GM20000 (cell line): ENCODE data around the gene OLIG3.

ENCODE experiments used
- DNase-seq: peaks from one replicate; pipeline ENCODE4 v3.0.0; 2012; ENCODE audit warnings: low spot score
- TF ChIP-seq, protein P1 (sequence below): IDR thresholded peaks from 2 replicates; pipeline ENCODE4 v1.5.1; 2012; ENCODE audit warnings: mild to moderate bottlenecking, control low read depth; ENCODE audit errors: extremely low read depth, missing control alignments

OLIG3 gene

DNA sequence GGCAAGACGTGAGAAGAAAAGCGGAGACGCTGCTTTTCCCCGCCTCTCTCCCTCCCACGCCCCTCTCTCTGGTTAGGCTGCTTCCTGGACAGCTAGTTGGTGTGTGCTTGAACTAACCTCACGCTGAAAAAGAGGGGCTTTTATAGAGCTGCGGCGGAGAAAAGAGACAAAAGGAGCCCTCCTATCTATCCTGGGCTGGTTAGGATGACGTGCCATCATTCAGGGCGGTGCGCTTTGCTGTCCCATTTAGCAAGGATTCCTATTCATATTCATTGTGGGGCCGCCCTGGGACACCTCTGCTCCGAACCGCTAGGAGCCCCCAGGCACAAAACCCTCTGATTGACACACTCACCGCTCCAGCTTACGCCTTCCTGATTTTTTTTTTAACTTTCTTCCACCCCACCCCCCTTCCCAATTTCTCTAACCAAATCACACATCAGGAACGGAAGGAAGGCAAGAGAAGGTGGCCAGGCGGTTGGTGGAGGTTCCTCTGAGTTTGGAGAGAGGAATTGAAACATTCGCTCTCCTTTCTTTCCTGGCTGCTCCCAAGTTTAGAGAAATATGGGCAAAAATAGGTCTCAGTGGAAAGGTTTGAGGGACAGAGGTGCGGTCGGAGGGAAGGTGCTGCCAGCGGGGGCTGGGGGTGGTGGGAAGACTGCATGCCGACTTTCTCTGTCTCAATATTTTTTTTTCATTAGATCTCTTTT is at the start of gene OLIG3:
Gene OLIG3 (minus strand): TSS at position 114 of the 707 bp plus-strand sequence. CDS start 224 bp downstream, outside the sequence.
- TF ChIP-seq, protein P1, sequence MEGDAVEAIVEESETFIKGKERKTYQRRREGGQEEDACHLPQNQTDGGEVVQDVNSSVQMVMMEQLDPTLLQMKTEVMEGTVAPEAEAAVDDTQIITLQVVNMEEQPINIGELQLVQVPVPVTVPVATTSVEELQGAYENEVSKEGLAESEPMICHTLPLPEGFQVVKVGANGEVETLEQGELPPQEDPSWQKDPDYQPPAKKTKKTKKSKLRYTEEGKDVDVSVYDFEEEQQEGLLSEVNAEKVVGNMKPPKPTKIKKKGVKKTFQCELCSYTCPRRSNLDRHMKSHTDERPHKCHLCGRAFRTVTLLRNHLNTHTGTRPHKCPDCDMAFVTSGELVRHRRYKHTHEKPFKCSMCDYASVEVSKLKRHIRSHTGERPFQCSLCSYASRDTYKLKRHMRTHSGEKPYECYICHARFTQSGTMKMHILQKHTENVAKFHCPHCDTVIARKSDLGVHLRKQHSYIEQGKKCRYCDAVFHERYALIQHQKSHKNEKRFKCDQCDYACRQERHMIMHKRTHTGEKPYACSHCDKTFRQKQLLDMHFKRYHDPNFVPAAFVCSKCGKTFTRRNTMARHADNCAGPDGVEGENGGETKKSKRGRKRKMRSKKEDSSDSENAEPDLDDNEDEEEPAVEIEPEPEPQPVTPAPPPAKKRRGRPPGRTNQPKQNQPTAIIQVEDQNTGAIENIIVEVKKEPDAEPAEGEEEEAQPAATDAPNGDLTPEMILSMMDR, result no peak
- DNase-seq, result peak; percentile 59

DNA sequence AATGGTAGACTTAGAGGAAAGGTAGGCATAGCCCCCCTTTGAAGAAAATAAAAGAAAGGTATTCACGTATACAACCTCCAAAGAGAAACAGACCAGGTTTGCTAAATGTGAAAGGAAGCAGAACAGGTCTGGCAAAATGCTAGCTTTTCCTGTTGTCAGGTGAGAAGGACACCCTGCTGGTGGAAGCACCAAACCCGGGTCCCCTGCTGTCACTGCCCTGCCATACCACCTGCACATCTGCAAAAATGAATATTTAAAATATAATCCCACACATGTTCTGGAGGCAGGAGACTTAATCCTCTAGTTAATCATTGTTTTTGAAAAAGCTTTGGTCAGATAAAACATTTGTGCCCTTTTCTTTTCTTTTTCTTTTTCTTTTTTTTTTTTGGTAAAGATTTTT is 48.9 kb upstream of the OLIG3 start:
- TF ChIP-seq, protein P1, result no peak
- DNase-seq, result no peak

DNA sequence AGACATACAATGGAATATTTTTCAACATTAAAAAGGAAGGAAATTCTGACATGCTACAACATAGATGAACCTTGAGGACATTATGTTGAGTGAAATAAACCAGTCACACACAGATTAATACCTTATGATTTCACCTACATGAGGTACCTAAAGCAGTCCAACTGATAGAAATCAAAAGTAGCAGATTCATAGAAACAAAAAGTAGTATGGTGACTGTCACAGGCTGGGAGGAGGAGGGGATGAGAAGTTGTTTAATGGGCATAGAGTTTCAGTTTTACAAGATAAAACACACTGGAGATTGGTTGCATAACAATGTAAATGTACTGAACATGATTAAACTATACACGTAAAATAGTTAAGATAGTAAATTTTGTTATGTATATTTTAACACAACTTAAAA is 48.5 kb upstream of the OLIG3 start:
- TF ChIP-seq, protein P1, result no peak
- DNase-seq, result no peak

DNA sequence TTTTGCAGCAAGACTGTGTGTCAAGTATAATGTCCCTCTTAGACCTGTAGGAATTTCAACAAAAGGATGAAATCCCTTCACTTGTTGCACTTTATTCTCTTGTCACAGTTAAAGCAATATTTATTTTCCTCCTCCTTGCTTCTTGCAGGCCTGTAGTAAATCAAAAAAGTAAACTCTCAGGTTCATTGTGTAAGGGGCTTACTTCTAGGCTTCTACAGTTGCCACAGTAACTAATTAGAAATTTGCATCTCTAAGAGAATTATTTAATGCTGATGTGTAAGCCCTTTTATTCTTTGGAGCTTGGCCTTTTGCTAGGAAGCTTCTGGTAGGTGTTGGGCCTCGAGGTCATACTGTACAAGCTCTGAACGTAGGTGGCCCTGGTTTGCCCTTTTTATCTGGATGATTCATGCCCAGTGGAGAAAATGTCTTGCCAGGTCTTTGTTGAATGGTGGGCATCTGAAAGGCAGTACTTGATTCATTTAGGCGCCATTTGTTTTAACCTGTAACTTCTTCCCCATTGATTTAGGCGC is 47.4 kb upstream of the OLIG3 start:
- TF ChIP-seq, protein P1, result no peak
- DNase-seq, result no peak

- no peak for DNase-seq
- TF ChIP-seq, protein P1, result no peak
Measured at GRCh38 chr6:137536104-137536773, 42.0 kb upstream of the OLIG3 start.

- TF ChIP-seq, protein P1, result no peak
- DNase-seq, result no peak
Measured at GRCh38 chr6:137531376-137532092, 37.3 kb upstream of the OLIG3 start.

- TF ChIP-seq, protein P1, result no peak
- DNase-seq, result no peak
Measured at GRCh38 chr6:137530404-137530803, 36.2 kb upstream of the OLIG3 start.
